GM10847 (cell line): Measurements from ENCODE around the gene ZNF444.
A peak's percentile ranks its signal among the peaks of the same experiment; 100 is the strongest.

ENCODE experiments used
- POLR2A ChIP-seq: IDR thresholded peaks from 2 replicates; pipeline ENCODE4 v1.6.1; 2011; ENCODE audit not compliant: insufficient read length; ENCODE audit errors: extremely low read depth

Gene ZNF444

DNA sequence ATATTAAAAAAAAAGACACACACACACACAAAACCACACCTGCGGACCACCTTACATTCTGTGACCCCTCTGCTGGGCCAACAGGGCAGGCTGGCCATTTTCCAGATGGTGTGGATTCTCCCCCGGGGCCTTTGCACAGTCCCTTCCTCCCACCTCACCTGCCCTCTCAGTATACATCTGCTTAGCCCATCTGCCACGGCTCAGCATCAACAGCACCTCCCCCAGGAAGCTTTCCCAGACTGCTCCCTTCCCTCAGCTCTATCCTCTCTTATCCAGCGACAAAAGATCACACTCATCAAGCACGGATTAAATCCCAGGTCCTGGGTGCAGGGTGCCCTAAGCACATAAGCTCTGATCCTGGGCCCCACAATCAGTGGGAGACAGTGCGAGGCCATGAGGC is 24.5 kb upstream of the ZNF444 start:
- no peak for TF ChIP-seq POLR2A

GRCh38 chr19:56117376-56117884 is 23.7 kb upstream of the ZNF444 start:
- no peak for TF ChIP-seq POLR2A

DNA sequence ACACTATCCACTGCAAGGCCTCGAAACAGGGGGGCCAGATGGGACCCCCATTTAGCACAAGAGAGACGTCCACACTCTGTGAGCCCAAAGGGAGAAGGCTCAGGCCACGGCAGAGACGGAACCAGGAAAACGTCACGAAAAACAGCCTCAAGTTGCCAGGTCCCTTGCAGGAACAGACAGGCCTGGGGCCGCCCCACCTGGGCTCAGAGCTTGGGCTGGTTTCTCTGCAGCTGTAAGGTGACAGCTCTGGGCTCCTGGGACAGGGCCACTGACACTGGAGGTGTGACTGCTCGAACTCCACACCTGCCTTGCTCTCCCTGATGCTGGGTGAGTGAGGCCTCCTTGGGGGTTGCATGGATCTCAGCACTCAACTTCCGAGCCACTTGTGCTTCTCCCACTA is 23.2 kb upstream of the ZNF444 start:
- no peak for TF ChIP-seq POLR2A

DNA sequence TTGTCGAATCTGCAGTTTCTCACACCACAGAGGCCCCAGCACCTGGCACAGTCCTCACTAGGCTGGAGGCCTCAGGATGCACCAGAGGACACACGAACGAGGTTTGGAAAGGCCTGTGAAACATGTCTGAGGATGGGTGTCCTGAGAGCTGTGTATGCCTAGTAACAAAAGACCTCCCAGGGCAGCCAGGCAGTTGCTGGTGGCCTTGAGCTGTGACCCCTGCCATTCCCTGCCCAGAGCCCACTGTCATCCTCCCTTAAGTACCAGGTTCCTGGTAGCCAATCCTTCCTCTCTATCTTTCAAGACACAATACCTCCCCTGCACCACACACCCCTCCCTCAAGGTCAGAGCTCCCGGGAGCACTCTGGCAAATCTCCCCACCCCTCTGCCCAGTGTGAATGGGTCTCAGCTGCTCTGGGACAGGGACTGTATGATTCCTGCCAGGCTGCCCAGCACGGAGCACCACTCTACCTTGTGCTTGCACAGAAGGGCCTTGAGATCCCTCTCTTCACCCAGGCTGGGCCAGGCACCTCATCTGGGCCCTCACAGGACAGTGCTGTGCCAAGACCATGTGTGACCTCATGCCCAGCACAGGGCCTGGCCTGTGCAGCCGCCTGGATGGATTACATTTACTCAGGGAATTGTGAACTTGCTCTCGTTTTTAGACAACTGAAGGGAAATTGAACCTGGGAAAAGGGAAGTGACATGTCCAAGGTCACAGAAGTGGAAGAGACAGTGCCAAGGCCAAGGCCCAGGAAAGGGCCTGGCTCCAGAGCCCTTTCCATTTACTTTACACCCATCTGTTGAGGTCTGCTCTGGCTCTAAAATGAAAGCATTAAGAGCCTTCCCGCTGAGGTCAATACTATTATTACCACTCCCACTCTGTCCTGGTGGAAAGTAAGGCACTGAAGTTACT is 22.2 kb upstream of the ZNF444 start:
- no peak for TF ChIP-seq POLR2A

- no peak for TF ChIP-seq POLR2A
Measured at GRCh38 chr19:56119582-56119978, 21.5 kb upstream of the ZNF444 start.

- no peak for TF ChIP-seq POLR2A
Measured at GRCh38 chr19:56120002-56120370, 21.1 kb upstream of the ZNF444 start.

GRCh38 chr19:56120371-56121179 is 20.5 kb upstream of the ZNF444 start:
- TF ChIP-seq POLR2A = peak; percentile 42

DNA sequence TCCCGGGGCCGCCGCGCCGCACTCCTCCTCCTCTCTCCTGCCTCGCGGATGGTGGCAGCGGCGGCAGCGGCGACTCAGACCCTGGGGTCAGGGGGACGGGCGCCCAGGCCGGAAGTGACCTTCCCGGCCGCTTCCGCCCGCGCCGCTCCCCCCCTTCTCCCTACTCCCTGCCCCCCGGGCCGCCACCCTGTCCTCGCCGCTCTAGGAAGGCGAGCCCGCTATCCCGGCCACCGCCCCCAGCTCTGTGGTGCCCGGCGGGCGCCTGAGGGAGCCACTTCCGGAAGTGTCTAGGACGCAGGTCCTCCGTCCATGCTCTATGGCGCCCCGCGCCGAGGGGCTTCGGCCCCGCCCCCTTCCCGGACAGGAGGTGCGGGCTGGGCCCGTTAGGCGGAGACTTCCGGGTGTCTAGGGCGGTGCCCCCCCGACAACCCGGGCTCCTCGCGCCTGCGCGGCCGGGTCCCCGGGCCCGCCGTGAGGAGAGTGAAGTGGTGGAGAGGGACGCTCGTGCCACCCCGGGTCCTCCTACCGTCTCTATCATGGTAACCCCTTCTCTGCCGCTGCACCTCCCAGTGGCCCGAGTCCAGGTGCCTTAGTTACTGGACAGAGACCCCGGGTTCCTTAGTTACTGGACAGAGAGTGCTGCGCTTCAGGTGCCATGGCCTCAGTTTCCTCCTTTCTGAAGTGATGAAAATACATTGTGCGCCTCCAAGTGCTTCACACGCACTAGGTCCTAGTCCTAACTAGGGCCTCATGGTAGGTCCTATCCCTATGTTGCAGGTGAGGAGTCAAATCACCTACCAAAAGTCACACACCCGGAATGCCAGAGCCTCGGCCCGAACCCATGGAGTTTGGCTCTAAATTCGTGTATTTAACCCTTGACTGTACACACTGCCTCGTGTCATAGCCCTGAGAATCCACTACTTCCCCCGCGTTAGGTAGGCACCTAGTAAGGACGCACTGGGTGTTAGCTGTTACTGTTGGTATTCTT is 19.6 kb upstream of the ZNF444 start, which contains the start of gene ZNF787:
Gene ZNF787, minus strand, starts transcription at position 116 of the 988 bp plus-strand sequence. CDS start 18,078 bp downstream, outside the sequence.
- peak; percentile 50 for TF ChIP-seq POLR2A

DNA sequence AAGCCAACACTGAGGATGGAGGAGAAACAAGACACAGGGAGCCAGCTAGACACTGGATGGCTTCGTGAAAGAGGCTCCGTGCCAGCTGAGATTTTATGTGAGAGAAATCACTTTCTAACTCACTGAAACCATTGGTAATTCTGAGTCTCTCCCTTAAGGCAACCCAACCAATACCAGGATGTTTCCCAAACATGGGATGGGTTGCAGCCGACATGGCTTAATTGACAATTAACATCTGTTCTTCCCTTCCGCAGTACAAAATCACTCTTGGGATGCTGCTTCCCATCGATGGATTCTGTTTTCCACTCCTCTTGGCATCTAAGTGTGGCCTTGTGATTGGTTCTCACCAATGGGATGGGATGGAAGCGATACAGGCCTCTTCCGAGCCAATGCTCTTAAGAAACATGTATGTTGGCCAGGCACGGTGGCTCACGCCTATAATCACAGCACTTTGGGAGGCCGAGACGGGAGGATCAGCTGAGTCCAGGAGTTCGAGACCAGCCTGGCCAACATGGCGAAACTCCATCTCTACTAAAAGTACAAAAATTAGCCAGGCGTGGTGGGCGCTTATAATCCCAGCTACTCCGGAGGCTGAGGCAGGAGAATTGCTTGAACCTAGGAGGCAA is 17.7 kb upstream of the ZNF444 start:
- no peak for TF ChIP-seq POLR2A

GRCh38 chr19:56124578-56124977 is 16.5 kb upstream of the ZNF444 start:
- no peak for TF ChIP-seq POLR2A

DNA sequence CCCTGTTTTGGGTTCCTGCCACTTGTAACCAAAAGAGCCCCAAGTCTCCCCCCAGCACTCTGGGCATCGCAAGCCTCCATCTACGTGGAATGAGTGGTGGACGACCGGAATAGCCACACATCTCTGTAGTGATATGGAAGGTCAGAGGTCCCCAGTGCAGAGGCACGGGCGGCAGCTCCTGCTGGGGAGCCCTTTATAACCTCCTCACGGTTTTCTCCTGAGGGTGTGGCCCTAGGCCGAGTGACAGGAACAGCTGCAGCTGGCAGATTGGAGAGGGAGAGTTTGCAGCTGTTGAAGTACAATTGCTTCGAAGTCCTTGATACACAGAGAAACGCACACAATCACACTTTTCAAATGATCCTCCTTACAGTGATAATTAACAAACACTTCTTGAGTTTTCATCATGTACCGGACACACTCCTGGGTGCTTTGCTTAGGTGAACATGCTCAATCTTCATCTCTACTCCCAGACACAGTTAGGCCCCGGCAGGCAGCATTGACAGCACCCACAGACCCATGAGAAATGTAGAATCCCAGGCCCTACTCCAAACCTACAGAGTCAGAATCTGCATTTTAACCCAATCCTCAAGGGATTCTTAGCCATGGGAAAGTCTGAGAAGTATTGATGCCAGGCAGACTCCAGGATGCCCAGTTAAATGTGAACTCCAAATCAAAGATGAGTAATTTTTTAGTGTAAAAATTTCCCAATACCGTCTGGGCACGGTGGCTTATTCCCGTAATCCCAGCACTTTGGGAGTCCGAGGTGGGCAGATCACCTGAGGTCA is 15.1 kb upstream of the ZNF444 start:
- no peak for TF ChIP-seq POLR2A

DNA sequence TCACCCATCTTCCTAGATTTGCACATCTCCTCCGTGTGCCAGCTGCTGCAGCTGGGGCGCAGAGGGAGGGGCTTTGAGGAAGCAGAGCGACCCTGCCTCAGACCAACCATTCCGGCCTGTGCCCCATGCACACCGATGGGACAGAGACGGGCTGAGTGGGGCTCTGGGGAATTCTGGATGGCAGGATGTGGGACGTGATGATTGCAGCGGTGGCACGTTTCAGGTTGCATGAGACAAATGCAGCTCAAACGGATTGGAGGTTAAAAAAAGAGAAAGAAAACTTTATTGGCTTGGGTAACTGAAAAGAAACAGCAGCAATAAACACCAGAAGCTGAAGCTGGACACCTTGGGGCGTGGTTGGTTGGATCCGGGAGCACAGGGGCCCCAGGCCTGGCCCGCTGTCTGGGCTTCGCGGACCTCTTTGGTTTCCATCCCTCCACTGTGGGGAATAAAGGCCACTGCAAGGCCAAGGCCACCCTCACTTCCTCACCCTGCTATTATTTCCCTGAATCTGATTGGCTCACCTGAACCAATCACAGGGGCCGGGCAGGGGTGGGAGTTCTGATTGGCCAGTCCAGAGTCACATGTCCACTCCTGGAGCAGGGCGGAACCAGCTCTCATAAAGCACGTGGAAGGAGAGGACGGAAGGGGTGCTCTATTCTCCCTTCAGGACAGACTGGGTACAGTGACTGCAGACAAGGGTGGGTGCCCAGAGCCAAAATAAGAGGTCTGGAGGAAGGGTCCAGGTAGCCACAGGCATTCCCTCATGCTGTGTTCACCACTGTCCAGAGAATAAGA is 13.9 kb upstream of the ZNF444 start:
- TF ChIP-seq POLR2A = no peak

DNA sequence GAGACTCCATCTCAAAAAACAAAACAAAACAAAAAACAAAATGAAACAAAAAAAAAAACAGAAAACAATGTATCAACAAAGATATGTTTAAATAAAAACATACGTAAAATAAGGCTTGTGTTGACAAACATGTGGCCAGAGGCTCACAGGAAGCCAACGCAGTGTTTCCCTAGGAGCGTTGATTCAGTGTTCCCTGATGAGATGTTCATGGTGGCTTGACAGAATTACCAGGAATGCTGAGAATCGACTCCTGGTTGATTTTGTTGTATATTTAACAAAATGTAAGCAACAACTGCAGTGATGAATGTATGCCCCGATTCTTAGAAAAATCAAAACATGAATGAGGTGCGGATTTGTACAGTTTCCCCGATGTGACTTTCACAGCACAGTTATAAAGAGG is 11.1 kb upstream of the ZNF444 start:
- no peak for TF ChIP-seq POLR2A
